Gastroesophageal sphincter (tissue), 3 donors: ENCODE results near the gene INSIG1.

Experiments
- POLR2A ChIP-seq, 2 donors: fragments of 450-650 bp; IDR thresholded peaks; one replicate each; pipeline ENCODE4 v1.6.1; 2017; ENCODE audit warnings: antibody characterized with exemption in 2 of 2, mild to moderate bottlenecking in 2 of 2, moderate library complexity in 1 of 2
- TF ChIP-seq, protein P1 (sequence below), 4 experiments: fragments of 200-600 bp in 2 of 4; fragments of 450-650 bp in 2 of 4; sonication (generic) in 1 of 4; IDR thresholded peaks; one replicate each; pipeline ENCODE4 v1.5.1; 2017 to 2019; ENCODE audit warnings: antibody characterized with exemption in 4 of 4, mild to moderate bottlenecking in 2 of 4, moderate library complexity in 2 of 4

GRCh38 chr7:155342313-155342712 lies 44.6 kb downstream of the INSIG1 start:
- no peak for TF ChIP-seq POLR2A (IDR thresholded peaks at IDR 0.05)
- TF ChIP-seq, protein P1, sequence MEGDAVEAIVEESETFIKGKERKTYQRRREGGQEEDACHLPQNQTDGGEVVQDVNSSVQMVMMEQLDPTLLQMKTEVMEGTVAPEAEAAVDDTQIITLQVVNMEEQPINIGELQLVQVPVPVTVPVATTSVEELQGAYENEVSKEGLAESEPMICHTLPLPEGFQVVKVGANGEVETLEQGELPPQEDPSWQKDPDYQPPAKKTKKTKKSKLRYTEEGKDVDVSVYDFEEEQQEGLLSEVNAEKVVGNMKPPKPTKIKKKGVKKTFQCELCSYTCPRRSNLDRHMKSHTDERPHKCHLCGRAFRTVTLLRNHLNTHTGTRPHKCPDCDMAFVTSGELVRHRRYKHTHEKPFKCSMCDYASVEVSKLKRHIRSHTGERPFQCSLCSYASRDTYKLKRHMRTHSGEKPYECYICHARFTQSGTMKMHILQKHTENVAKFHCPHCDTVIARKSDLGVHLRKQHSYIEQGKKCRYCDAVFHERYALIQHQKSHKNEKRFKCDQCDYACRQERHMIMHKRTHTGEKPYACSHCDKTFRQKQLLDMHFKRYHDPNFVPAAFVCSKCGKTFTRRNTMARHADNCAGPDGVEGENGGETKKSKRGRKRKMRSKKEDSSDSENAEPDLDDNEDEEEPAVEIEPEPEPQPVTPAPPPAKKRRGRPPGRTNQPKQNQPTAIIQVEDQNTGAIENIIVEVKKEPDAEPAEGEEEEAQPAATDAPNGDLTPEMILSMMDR (IDR thresholded peaks at IDR 0.05), result no peak
